ENCODE results near the gene ZNF619. TPM values are rescaled to one million over a fixed set of nuclear protein-coding genes. Genes with fewer than 3 reads are reported as not detected.

Gene ZNF619
- total and polyA plus RNA-seq, 8 donors: 6.4 to 8.7 (median 7.3) TPM

- H3K36me3 ChIP-seq: peaks cover 0 to 94% of the 10 kb centered on the region in 2 donors
- no peak for DNase-seq
- no peak for ATAC-seq
- H3K9me3 ChIP-seq: peaks cover 0 to 38% of the 10 kb centered on the region in 2 donors
- no peaks in the 10 kb centered on the region for H3K4me1 ChIP-seq
- no peaks in the 10 kb centered on the region for H3K27me3 ChIP-seq
- no peak overlapping the region for H3K4me3 ChIP-seq
- no peak for TF ChIP-seq CTCF (IDR thresholded peaks at IDR 0.05)
- H3K27ac ChIP-seq: no peak overlapping the region
- intact Hi-C loops (cut with DNase I): no loop called here
Observed at GRCh38 chr3:40534283-40534682, 57.4 kb downstream of the ZNF619 start.

Other genes with a start within 250 kb of the ZNF619 start
- gene EIF1B, start 167.4 kb upstream of the ZNF619 start, total RNA-seq: 10 to 100 TPM; 37.7 to 54.0 TPM
- gene EIF1B, start 167.4 kb upstream of the ZNF619 start, polyA plus RNA-seq (ENCODE audit: insufficient read length in 6 of 6): 100 to 1,000 TPM in 4 of 6 donors, 10 to 100 TPM in 2; 91.6 to 107 (median 102) TPM
- 1 to 10 TPM; 4.5 to 7.5 TPM for gene ENTPD3, start 89.9 kb upstream of the ZNF619 start, total RNA-seq
- gene ENTPD3, start 89.9 kb upstream of the ZNF619 start, polyA plus RNA-seq (ENCODE audit: insufficient read length in 6 of 6): 10 to 100 TPM in 3 of 6 donors, 1 to 10 TPM in 3; 6.1 to 11.9 (median 9.8) TPM
- gene RPL14, start 19.8 kb upstream of the ZNF619 start, total RNA-seq: 1,000 to 10,000 TPM; 1,295 to 1,533 TPM
- gene RPL14, start 19.8 kb upstream of the ZNF619 start, polyA plus RNA-seq (ENCODE audit: insufficient read length in 6 of 6): 1,000 to 10,000 TPM; 1,728 to 1,922 (median 1,814) TPM
- gene ZNF620, start 28.9 kb downstream of the ZNF619 start, total RNA-seq: 1 to 10 TPM; 5.5 to 6.0 TPM
- gene ZNF620, start 28.9 kb downstream of the ZNF619 start, polyA plus RNA-seq (ENCODE audit: insufficient read length in 6 of 6): 10 to 100 TPM in 2 of 6 donors, 1 to 10 TPM in 4; 7.3 to 10.5 (median 9.1) TPM
- 10 to 100 TPM; 17.6 to 22.6 TPM for gene ZNF621, start 47.8 kb downstream of the ZNF619 start, total RNA-seq
- 10 to 100 TPM; 33.1 to 37.0 (median 35.0) TPM for gene ZNF621, start 47.8 kb downstream of the ZNF619 start, polyA plus RNA-seq (ENCODE audit: insufficient read length in 6 of 6)